OCI-LY7 (cell line): ENCODE measurements around the gene ELK4. TPM values are rescaled to one million over a fixed set of nuclear protein-coding genes. Genes with fewer than 3 reads are reported as not detected.
A peak's percentile ranks its signal among the peaks of the same experiment; 100 is the strongest.

Experiments used
- BruUV-seq: library from RNA; stranded (reverse); fragments of 400-500 nt; replicated peaks from 2 replicates; lab custom pipeline; 2021; lab: Mats Ljungman, UMichigan
- CTCF ChIA-PET: fragments of 300-600 bp; sonication (Branson Sonifier 250); formaldehyde crosslinking; loops from one replicate; lab custom pipeline; 2022; ENCODE audit warnings: antibody characterized with exemption; ENCODE audit not compliant: unreplicated experiment; lab: Charles Lee
- POLR2A ChIA-PET: fragments of 300-600 bp; sonication (Branson Sonifier 250); formaldehyde crosslinking; loops from one replicate; lab custom pipeline; 2022; ENCODE audit warnings: antibody characterized with exemption; lab: Charles Lee
- DNase-seq: peaks from one replicate; pipeline ENCODE4 v3.0.0-alpha.2; 2015; ENCODE audit warnings: low spot score
- H2AFZ ChIP-seq: fragments of 200-600 bp; sonication (generic), shearing (Covaris generic); 2 replicates; pipeline ENCODE4 v1.6.1; 2014; ENCODE audit warnings: mild to moderate bottlenecking, antibody characterized with exemption, low read length, moderate library complexity
- H3K27ac ChIP-seq: fragments of 200-600 bp; sonication (generic); 2 replicates; pipeline ENCODE4 v1.5.1; 2014; ENCODE audit warnings: mixed run types, low read depth, mild to moderate bottlenecking, moderate library complexity, low read length, inconsistent platforms; ENCODE audit not compliant: poor library complexity, severe bottlenecking
- H3K36me3 ChIP-seq: fragments of 200-600 bp; sonication (generic); 2 replicates; pipeline ENCODE4 v1.6.1; 2014; ENCODE audit warnings: mild to moderate bottlenecking, antibody characterized with exemption, low read length, moderate library complexity, mixed read lengths; ENCODE audit not compliant: insufficient read depth
- H3K4me1 ChIP-seq: fragments of 200-600 bp; sonication (generic); 2 replicates; pipeline ENCODE4 v1.5.1; 2014; ENCODE audit warnings: mild to moderate bottlenecking, low read length; ENCODE audit not compliant: insufficient read depth, poor library complexity, severe bottlenecking
- H3K4me2 ChIP-seq: fragments of 200-600 bp; sonication (generic); 2 replicates; pipeline ENCODE4 v1.6.1; 2014; ENCODE audit warnings: mild to moderate bottlenecking, low read length
- H3K4me3 ChIP-seq: fragments of 200-600 bp; sonication (generic); 2 replicates; pipeline ENCODE4 v1.5.1; 2014; ENCODE audit warnings: mild to moderate bottlenecking, low read depth, low read length; ENCODE audit not compliant: poor library complexity, severe bottlenecking
- H3K79me2 ChIP-seq: fragments of 200-600 bp; sonication (generic); 2 replicates; pipeline ENCODE4 v1.6.1; 2016; ENCODE audit warnings: low read depth, mild to moderate bottlenecking, low read length, moderate library complexity, mixed read lengths; ENCODE audit not compliant: insufficient read depth
- H3K9me2 ChIP-seq: fragments of 200-600 bp; sonication (generic); 2 replicates; pipeline ENCODE4 v1.6.1; 2016; ENCODE audit warnings: mild to moderate bottlenecking, low read length, mixed read lengths; ENCODE audit not compliant: insufficient read depth
- H3K9me3 ChIP-seq: fragments of 200-600 bp; sonication (generic); 2 replicates; pipeline ENCODE4 v1.6.1; 2014; ENCODE audit warnings: mild to moderate bottlenecking, mixed run types, low read length, mixed read lengths
- H4K20me1 ChIP-seq: fragments of 200-600 bp; sonication (generic); 2 replicates; pipeline ENCODE4 v1.6.1; 2014; ENCODE audit warnings: mild to moderate bottlenecking, antibody characterized with exemption, low read length, moderate library complexity, mixed read lengths; ENCODE audit not compliant: insufficient read depth
- CTCF ChIP-seq: fragments of 200-600 bp; sonication (generic); conservative IDR thresholded peaks from 2 replicates; pipeline ENCODE4 v1.5.1; 2014; ENCODE audit warnings: mild to moderate bottlenecking, antibody characterized with exemption, low read length, moderate library complexity, mixed read lengths
- EZH2phosphoT487 ChIP-seq: fragments of 200-600 bp; sonication (generic); IDR thresholded peaks from 2 replicates; pipeline ENCODE4 v1.6.1; 2018; ENCODE audit warnings: low read depth, borderline replicate concordance, mild to moderate bottlenecking, mixed run types, antibody characterized with exemption, low read length, moderate library complexity, mixed read lengths
- intact Hi-C: fragments of 100-400 bp; cut with micrococcal nuclease; formaldehyde crosslinking; loops from one replicate; pipeline ENCODE4 v1.10.0; 2022; ENCODE audit not compliant: unreplicated experiment
- total RNA-seq, 2 experiments: library from RNA; depleted of rRNA in 1 of 2; stranded (reverse); fragments of >200 nt in 1 of 2; shearing (Covaris generic) in 1 of 2; gene quantifications; 2 replicates each; pipeline ENCODE4 v1.2.3, GENCODE V29; 2014 to 2022

ELK4 gene
- total RNA-seq, 2 experiments from 2014 or later, result 26.4 to 88.3 TPM

- TF ChIP-seq EZH2phosphoT487 (no peak), CTCF (peak; percentile 96)
- no peaks in the 10 kb centered on the region for H3K9me3 ChIP-seq
- intact Hi-C loops, result loop anchor here (1.0 to 5.0 kb wide), 5 partner anchors 52 to 318 kb away; no protein-coding TSS in a partner anchor
- H3K9me2 ChIP-seq, result no peaks in the 10 kb centered on the region
- H3K4me2 ChIP-seq, result no peak overlapping the region
- ChIA-PET CTCF (interaction anchor here (0.6 to 4.3 kb wide), 13 partner anchors 10 to 318 kb away, joined by 3 to 68 read pairs (median 4); no protein-coding TSS in a partner anchor), POLR2A (interaction anchor here (0.5 to 5.5 kb wide), 10 partner anchors 10 to 437 kb away, joined by 3 to 38 read pairs (median 4); no protein-coding TSS in a partner anchor)
- BruUV-seq, result no TSS peak
- no peak overlapping the region for H3K27ac ChIP-seq
- peak; percentile 82 for DNase-seq
- no peak overlapping the region for H3K4me3 ChIP-seq
- no peaks in the 10 kb centered on the region for H4K20me1 ChIP-seq
- H3K79me2 ChIP-seq, result no peaks in the 10 kb centered on the region
- H2AFZ ChIP-seq, result no peak overlapping the region
- peaks cover 22% of the 10 kb centered on the region for H3K4me1 ChIP-seq
- H3K36me3 ChIP-seq, result no peaks in the 10 kb centered on the region
Measured at GRCh38 chr1:205658943-205659581, 27.3 kb upstream of the ELK4 start.

- TF ChIP-seq EZH2phosphoT487, result no peak
- no peak for TF ChIP-seq CTCF
- H3K27ac ChIP-seq, result no peak overlapping the region
- H3K4me2 ChIP-seq, result no peak overlapping the region
- H4K20me1 ChIP-seq, result no peaks in the 10 kb centered on the region
- intact Hi-C loops, result loop anchor here (2.0 to 5.0 kb wide), 2 partner anchors 167 to 261 kb away; no protein-coding TSS in a partner anchor
- no TSS peak for BruUV-seq
- POLR2A ChIA-PET, result interaction anchor here (0.7 to 1.5 kb wide), 4 partner anchors 21 to 68 kb away, joined by 3 to 5 read pairs (median 4); no protein-coding TSS in a partner anchor
- peaks cover 18% of the 10 kb centered on the region for H3K4me1 ChIP-seq
- no peak for DNase-seq
- CTCF ChIA-PET, result interaction anchor here (2.5 kb wide), 1 partner anchor 64 kb away, joined by 12 read pairs; no protein-coding TSS in a partner anchor
- H3K4me3 ChIP-seq, result no peak overlapping the region
- no peaks in the 10 kb centered on the region for H3K36me3 ChIP-seq
- no peak overlapping the region for H2AFZ ChIP-seq
- no peaks in the 10 kb centered on the region for H3K9me3 ChIP-seq
- no peaks in the 10 kb centered on the region for H3K79me2 ChIP-seq
- no peaks in the 10 kb centered on the region for H3K9me2 ChIP-seq
Measured at GRCh38 chr1:205656236-205656635, 24.4 kb upstream of the ELK4 start.

GRCh38 chr1:205652984-205653383, 21.2 kb upstream of the ELK4 start:
- no peaks in the 10 kb centered on the region for H3K9me3 ChIP-seq
- no peak overlapping the region for H3K27ac ChIP-seq
- H2AFZ ChIP-seq, result no peak overlapping the region
- H3K4me3 ChIP-seq, result no peak overlapping the region
- no peaks in the 10 kb centered on the region for H4K20me1 ChIP-seq
- DNase-seq, result no peak
- no peak overlapping the region for H3K4me2 ChIP-seq
- H3K79me2 ChIP-seq, result no peaks in the 10 kb centered on the region
- BruUV-seq, result no TSS peak
- TF ChIP-seq EZH2phosphoT487, result no peak
- no peak for TF ChIP-seq CTCF
- ChIA-PET POLR2A (interaction anchor here (0.7 to 2.8 kb wide), 2 partner anchors 45 to 62 kb away, joined by 4 to 13 read pairs; no protein-coding TSS in a partner anchor), CTCF (no interaction called here)
- peaks cover 25% of the 10 kb centered on the region for H3K4me1 ChIP-seq
- H3K36me3 ChIP-seq, result no peaks in the 10 kb centered on the region
- H3K9me2 ChIP-seq, result no peaks in the 10 kb centered on the region
- intact Hi-C loops, result no loop called here
